GM21825 (cell line): ENCODE results near the gene ARL17B.
"Not testable (repeated sequence)": the region's sequence is repeated elsewhere in the genome, so short reads cannot be mapped to it uniquely, and the experiment has no call there.

Experiments used
- ATAC-seq: cut with Tn5 transposase; IDR thresholded peaks from one replicate; pipeline ENCODE4 v1.9.1; 2021; ENCODE audit warnings: mild to moderate bottlenecking, moderate library complexity; ENCODE audit not compliant: unreplicated experiment

The ARL17B gene

GRCh38 chr17:46290906-46291546 lies 70.5 kb downstream of the ARL17B start:
- peak; percentile 97 for ATAC-seq

- ATAC-seq = not testable (repeated sequence)
These were observed 74.0 kb downstream of the ARL17B start for GRCh38 chr17:46287587-46287986.

- ATAC-seq = not testable (repeated sequence)
These were observed 74.8 kb downstream of the ARL17B start for GRCh38 chr17:46286764-46287221.

GRCh38 chr17:46285500-46285899 lies 76.1 kb downstream of the ARL17B start:
- not testable (repeated sequence) for ATAC-seq

GRCh38 chr17:46284467-46284866 lies 77.1 kb downstream of the ARL17B start:
- not testable (repeated sequence) for ATAC-seq

- ATAC-seq = not testable (repeated sequence)
These were observed 78.9 kb downstream of the ARL17B start for GRCh38 chr17:46282635-46283034.

GRCh38 chr17:46281336-46281735 lies 80.2 kb downstream of the ARL17B start:
- ATAC-seq = not testable (repeated sequence)

- ATAC-seq = not testable (repeated sequence)
These were observed 84.7 kb downstream of the ARL17B start for GRCh38 chr17:46276728-46277479.

- ATAC-seq = no peak
These were observed 87.3 kb downstream of the ARL17B start for GRCh38 chr17:46274238-46274637.

GRCh38 chr17:46273541-46274236 lies 87.9 kb downstream of the ARL17B start:
- ATAC-seq = no peak

GRCh38 chr17:46270032-46270431 lies 91.5 kb downstream of the ARL17B start:
- no peak for ATAC-seq

GRCh38 chr17:46266656-46267544 lies 94.7 kb downstream of the ARL17B start:
- peak; percentile 79 for ATAC-seq

- ATAC-seq = peak; percentile 10
These were observed 95.4 kb downstream of the ARL17B start for GRCh38 chr17:46266063-46266655.

- no peak for ATAC-seq
These were observed 96.9 kb downstream of the ARL17B start for GRCh38 chr17:46264456-46265198.

- no peak for ATAC-seq
These were observed 99.3 kb downstream of the ARL17B start for GRCh38 chr17:46262271-46262670.

- not testable (repeated sequence) for ATAC-seq
These were observed 101.5 kb downstream of the ARL17B start for GRCh38 chr17:46259845-46260661.

- ATAC-seq = not testable (repeated sequence)
These were observed 105.2 kb downstream of the ARL17B start for GRCh38 chr17:46256369-46256768.

- not testable (repeated sequence) for ATAC-seq
These were observed 107.4 kb downstream of the ARL17B start for GRCh38 chr17:46254215-46254614.

- not testable (repeated sequence) for ATAC-seq
These were observed 107.8 kb downstream of the ARL17B start for GRCh38 chr17:46253722-46254121.
